ENCODE data around the gene NT5DC3.
A peak's percentile ranks its signal among the peaks of the same experiment; 100 is the strongest.
"Not testable (repeated sequence)": the region's sequence is repeated elsewhere in the genome, so short reads cannot be mapped to it uniquely, and the experiment has no call there.

Gene NT5DC3

DNA sequence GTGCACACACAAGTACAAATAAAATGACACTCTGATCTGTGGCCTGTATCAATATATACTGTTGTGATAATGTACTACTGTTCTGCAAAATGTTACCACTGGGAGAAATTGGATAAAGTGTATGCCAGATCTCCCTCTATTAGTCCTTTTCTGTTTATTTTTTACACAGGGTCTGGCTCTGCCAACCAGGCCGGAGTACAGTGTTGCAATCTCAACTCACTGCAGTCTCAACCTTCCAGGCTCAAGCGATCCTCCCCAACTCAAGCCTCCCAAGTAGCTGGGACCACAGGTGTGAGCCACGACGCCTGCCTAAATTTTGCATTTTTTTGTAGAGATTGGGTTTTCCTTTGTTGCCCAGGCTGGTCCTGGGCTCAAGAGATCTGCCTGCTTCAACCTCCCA, 1.9 kb downstream of the NT5DC3 start:
- no peak for DNase-seq (ENCODE audit: extremely low spot score)
- ChIA-PET CTCF (interaction anchor here (0.7 kb wide), 1 partner anchor 32 kb away, joined by 3 read pairs; no protein-coding TSS in a partner anchor), POLR2A (no interaction called here)
- TF ChIP-seq FOXM1 (IDR thresholded peaks at IDR 0.05; ENCODE audit: borderline replicate concordance) (no peak), ELF4 (IDR thresholded peaks at IDR 0.05) (no peak), FOXK2 (IDR thresholded peaks at IDR 0.05) (no peak), FOXA1 (IDR thresholded peaks at IDR 0.05) (no peak), NFRKB (IDR thresholded peaks at IDR 0.05) (no peak), BHLHE40 (IDR thresholded peaks at IDR 0.05; ENCODE audit: borderline replicate concordance) (no peak), LEF1 (IDR thresholded peaks at IDR 0.05; ENCODE audit: borderline replicate concordance) (no peak), L3MBTL2 (conservative IDR thresholded peaks at IDR 0.05) (no peak), ZNF384 (IDR thresholded peaks at IDR 0.05) (no peak)

DNA sequence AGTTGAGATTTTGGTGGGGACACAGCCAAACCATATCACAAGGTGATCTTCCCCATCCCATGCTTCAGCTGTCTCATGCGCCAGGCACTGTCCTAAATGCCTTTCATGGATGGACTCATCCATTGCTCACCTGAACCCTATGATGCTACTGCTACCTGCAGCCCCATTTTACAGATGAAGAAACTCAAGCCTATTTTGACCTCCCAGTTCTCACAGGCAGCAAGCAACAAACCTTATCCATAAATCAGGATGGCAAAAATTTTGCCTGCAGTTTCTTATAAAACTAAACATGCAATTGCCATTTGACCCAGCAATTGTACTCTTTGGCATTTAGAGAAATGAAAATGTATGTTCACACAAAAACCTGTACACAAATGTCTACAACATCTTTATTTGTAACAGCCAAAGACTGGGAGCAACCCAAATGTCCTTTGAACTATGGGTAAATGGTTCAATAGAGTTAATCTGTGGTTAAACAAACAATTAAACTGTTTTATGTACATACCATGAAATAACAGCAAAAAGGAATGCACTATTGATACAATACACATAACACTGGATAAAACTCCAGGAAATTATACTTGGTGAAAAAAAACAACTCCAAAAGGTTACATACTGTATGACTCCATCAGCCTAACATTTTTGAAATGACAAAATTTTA, 2.6 kb downstream of the NT5DC3 start:
- DNase-seq (ENCODE audit: extremely low spot score): no peak
- POLR2A ChIA-PET: no interaction called here
- CTCF ChIA-PET: no interaction called here
- no peak for TF ChIP-seq L3MBTL2 (conservative IDR thresholded peaks at IDR 0.05)
- TF ChIP-seq ELF4 (IDR thresholded peaks at IDR 0.05): no peak
- no peak for TF ChIP-seq LEF1 (IDR thresholded peaks at IDR 0.05; ENCODE audit: borderline replicate concordance)
- no peak for TF ChIP-seq CTBP1 (IDR thresholded peaks at IDR 0.05; ENCODE audit: borderline replicate concordance)
- TF ChIP-seq FOXK2 (IDR thresholded peaks at IDR 0.05): no peak
- no peak for TF ChIP-seq FOXM1 (IDR thresholded peaks at IDR 0.05; ENCODE audit: borderline replicate concordance)
- no peak for TF ChIP-seq ARNT (IDR thresholded peaks at IDR 0.05)
- no peak for TF ChIP-seq HDGF (IDR thresholded peaks at IDR 0.05; ENCODE audit: borderline replicate concordance)
- no peak for TF ChIP-seq NFRKB (IDR thresholded peaks at IDR 0.05)
- no peak for TF ChIP-seq FOXA1 (IDR thresholded peaks at IDR 0.05)

DNA sequence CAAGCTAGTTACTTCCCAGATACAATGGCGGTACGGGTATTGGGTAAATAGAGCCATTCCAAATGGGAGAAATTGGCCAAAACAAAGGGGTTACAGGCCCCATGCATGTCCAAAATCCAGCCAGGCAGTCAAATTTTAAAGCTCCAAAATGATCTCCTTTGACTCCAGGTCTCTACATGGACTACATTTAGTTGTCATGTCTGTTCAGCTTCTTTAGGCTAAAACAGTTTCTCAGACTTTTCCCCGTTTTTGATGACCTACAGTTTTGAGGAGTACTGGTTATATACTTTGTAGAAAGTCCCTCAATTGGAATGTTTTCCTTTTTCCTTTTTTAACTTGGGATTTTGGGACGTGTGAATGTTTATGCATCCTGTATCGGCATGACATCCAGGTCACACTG, 4.7 kb downstream of the NT5DC3 start:
- ChIA-PET POLR2A (no interaction called here), CTCF (no interaction called here)
- no peak for DNase-seq (ENCODE audit: extremely low spot score)
- TF ChIP-seq ELF4 (IDR thresholded peaks at IDR 0.05) (no peak), LEF1 (IDR thresholded peaks at IDR 0.05; ENCODE audit: borderline replicate concordance) (no peak), L3MBTL2 (conservative IDR thresholded peaks at IDR 0.05) (no peak), BHLHE40 (IDR thresholded peaks at IDR 0.05; ENCODE audit: borderline replicate concordance) (no peak), FOXM1 (IDR thresholded peaks at IDR 0.05; ENCODE audit: borderline replicate concordance) (no peak), ARNT (IDR thresholded peaks at IDR 0.05) (no peak), SP1 (IDR thresholded peaks at IDR 0.05) (no peak), FOXK2 (IDR thresholded peaks at IDR 0.05) (no peak), NFRKB (IDR thresholded peaks at IDR 0.05) (no peak), CTBP1 (IDR thresholded peaks at IDR 0.05; ENCODE audit: borderline replicate concordance) (no peak), TARDBP (IDR thresholded peaks at IDR 0.05) (no peak), FOXA1 (IDR thresholded peaks at IDR 0.05) (no peak), HDGF (IDR thresholded peaks at IDR 0.05; ENCODE audit: borderline replicate concordance) (no peak)
- TF ChIP-seq, protein P1, sequence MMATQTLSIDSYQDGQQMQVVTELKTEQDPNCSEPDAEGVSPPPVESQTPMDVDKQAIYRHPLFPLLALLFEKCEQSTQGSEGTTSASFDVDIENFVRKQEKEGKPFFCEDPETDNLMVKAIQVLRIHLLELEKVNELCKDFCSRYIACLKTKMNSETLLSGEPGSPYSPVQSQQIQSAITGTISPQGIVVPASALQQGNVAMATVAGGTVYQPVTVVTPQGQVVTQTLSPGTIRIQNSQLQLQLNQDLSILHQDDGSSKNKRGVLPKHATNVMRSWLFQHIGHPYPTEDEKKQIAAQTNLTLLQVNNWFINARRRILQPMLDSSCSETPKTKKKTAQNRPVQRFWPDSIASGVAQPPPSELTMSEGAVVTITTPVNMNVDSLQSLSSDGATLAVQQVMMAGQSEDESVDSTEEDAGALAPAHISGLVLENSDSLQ (IDR thresholded peaks at IDR 0.05): no peak

DNA sequence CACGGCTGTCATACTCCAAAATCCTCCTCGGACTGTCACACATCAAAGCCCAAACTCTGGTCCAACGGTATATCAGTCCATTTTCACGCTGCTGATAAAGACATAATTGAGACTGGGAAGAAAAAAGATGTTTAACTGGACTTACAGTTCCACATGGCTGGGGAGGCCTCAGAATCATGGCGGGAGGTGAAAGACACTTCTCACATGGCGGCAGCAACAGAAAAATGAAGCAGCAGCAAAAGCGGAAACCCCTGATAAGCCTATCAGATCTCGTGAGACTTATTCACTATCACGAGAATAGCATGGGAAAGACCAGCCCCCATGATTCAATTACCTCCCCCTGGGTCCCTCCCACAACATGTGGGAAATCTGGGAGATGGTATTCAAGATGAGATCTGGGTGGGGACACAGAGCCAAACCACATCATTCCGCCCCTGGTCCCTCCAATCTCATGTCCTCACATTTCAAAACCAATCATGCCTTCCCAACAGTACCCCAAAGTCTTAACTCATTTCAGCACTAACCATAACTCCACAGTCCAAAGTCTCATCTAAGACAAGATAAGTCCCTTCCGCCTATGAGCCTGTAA, 5.2 kb downstream of the NT5DC3 start:
- CTCF ChIA-PET; DNase-seq (ENCODE audit: extremely low spot score); POLR2A ChIA-PET: not testable (repeated sequence)

DNA sequence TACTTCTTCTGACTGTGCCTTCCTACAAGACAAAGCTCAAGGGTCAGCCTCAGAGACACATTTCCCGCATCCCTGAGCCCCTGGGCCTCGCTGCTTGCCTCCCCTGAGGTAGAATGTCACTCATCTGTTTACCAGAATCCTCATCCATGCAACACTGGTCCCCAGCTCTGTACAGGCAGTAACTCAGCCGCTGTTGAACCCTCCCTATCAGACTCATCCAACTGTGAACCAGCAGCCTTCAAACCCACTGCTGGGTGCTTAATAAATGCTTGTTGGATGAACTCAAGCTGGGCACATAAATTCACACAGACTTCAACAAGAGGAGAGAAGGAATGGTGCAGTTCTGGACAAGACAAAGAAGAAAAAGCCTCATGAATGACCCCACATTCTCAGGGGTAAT, 6.1 kb downstream of the NT5DC3 start:
- DNase-seq (ENCODE audit: extremely low spot score): no peak
- CTCF ChIA-PET: no interaction called here
- TF ChIP-seq, protein P1 (IDR thresholded peaks at IDR 0.05): peak; percentile 13; the same call in 1 of the 2 replicates
- TF ChIP-seq BHLHE40 (IDR thresholded peaks at IDR 0.05; ENCODE audit: borderline replicate concordance): no peak
- POLR2A ChIA-PET: interaction anchor here (0.5 kb wide), 1 partner anchor 418 kb away, joined by 3 read pairs; no protein-coding TSS in a partner anchor

DNA sequence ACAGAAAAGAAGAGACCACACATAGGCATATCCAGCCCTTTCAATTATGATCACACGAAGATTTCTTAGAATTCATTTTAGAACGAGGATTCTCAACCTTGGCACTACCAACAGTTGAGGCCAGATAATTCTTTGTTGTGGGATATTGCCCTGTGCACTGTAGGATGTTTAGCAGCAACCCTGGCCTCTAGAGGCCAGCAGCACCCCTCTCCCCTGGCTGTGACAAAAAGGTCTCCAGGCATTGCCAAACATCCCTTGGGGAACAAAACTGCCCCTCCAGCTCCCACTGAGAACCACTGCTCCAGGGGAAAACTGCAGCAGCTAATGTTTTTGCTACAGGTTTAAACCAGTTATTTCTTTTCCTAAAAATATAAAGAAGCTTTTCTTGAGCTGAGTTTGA, 7.1 kb downstream of the NT5DC3 start:
- POLR2A ChIA-PET: no interaction called here
- CTCF ChIA-PET: interaction anchor here (0.6 kb wide), 1 partner anchor 1384 kb away, joined by 5 read pairs; no protein-coding TSS in a partner anchor
- DNase-seq (ENCODE audit: extremely low spot score): no peak

More for the DNA sequence above, 7.1 kb downstream of the NT5DC3 start:
- TF ChIP-seq, protein P1 (IDR thresholded peaks at IDR 0.05): no peak
- TF ChIP-seq ZNF384 (IDR thresholded peaks at IDR 0.05): no peak

All from HEK293T (cell line).